ENCODE measurements around the gene ARMH2.

ARMH2 gene

DNA sequence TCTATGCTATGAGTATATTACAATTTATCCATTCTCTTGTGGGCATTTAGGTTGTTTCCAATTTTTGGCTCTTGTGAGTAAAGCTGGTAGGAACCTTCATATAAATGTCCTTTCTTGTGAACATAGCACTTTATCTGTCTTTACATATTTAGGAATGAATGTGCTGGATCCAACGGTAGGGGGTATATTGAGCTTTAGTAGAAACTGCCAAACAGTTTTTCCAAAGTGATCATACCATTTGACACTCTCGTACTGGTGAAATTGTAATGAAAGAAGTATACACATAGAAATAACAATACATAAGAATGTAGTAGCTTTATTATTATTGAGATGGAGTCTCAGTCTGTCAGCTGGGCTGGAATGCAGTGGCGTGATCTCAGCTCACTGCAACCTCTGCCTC, 30.9 kb upstream of the ARMH2 start:
- TF ChIP-seq, protein P1, sequence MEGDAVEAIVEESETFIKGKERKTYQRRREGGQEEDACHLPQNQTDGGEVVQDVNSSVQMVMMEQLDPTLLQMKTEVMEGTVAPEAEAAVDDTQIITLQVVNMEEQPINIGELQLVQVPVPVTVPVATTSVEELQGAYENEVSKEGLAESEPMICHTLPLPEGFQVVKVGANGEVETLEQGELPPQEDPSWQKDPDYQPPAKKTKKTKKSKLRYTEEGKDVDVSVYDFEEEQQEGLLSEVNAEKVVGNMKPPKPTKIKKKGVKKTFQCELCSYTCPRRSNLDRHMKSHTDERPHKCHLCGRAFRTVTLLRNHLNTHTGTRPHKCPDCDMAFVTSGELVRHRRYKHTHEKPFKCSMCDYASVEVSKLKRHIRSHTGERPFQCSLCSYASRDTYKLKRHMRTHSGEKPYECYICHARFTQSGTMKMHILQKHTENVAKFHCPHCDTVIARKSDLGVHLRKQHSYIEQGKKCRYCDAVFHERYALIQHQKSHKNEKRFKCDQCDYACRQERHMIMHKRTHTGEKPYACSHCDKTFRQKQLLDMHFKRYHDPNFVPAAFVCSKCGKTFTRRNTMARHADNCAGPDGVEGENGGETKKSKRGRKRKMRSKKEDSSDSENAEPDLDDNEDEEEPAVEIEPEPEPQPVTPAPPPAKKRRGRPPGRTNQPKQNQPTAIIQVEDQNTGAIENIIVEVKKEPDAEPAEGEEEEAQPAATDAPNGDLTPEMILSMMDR (IDR thresholded peaks at IDR 0.05; ENCODE audit: low read length, missing control alignments), result peak; percentile 7
- DNase-seq (ENCODE audit: low read depth), result no peak
- H3K4me3 ChIP-seq (replicated peaks; ENCODE audit: low read depth, low read length), result no peak overlapping the region

DNA sequence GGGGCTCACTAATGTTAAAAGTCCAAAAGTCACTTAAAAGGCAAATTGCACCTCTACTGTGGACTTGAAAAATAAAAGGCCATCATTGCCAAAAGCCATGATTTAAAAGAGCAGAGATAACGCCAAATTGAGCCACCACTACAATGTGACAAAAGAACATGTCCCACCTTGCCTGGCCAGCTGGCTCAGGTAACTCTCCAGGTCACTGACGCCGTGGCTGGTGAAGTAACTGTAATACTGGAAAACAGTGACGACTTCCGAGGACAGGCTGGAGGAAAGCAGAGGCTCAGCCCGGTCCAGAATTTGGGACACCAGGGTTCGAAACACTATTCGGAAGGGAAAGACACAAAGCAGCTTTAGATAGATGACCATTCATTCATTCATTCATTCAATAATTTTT, 29.3 kb upstream of the ARMH2 start:
- no peak for DNase-seq (ENCODE audit: low read depth)
- H3K4me3 ChIP-seq (replicated peaks; ENCODE audit: low read depth, low read length), result no peak overlapping the region
- TF ChIP-seq, protein P1 (IDR thresholded peaks at IDR 0.05; ENCODE audit: low read length, missing control alignments), result no peak

DNA sequence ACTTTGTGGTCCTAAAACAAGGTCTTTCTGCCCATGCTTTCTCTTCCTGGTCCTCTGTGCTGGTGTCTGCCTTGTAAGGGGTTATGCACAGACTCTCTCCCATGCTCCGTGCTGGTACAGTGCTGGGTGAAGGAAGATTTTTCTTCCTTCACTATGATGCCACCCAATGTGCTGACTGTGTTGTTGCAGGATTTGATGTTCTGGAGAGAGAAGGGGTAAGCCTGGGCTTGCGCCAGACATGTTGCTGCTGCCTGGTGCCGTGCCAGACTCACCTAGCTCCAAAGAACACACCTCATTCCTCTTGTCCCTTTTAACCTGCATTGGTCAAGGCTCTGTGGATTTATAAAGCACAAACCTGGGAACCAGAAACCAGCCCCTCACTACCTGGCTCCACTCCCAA, 28.4 kb upstream of the ARMH2 start:
- no peak overlapping the region for H3K4me3 ChIP-seq (replicated peaks; ENCODE audit: low read depth, low read length)
- TF ChIP-seq, protein P1 (IDR thresholded peaks at IDR 0.05; ENCODE audit: low read length, missing control alignments), result no peak
- DNase-seq (ENCODE audit: low read depth), result no peak

DNA sequence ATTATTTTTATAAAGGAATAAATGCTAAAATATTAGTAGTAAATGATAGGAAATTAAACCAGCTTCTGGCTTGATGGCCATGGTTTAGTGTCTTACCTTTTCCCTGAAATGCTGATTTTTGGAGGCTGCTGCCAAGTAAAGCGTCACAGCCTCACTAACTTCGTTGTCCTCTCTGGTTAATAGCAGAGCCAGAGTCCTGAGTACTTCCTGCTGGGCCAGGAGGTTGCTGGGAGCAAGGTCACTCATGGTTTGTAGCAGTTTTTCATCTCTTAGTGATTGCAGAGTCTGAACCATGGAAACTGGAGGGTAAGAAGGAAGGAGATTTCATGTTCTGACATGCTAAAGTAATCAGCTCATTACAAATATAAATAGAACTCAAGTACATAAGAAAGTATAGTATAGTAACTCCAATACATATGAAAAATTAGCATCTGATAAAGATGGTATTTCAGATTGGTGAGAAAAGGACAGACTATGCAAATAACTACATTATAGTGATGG, 26.5 kb upstream of the ARMH2 start:
- H3K4me3 ChIP-seq (replicated peaks; ENCODE audit: low read depth, low read length), result no peak overlapping the region
- DNase-seq (ENCODE audit: low read depth), result no peak
- TF ChIP-seq, protein P1 (IDR thresholded peaks at IDR 0.05; ENCODE audit: low read length, missing control alignments), result no peak

DNA sequence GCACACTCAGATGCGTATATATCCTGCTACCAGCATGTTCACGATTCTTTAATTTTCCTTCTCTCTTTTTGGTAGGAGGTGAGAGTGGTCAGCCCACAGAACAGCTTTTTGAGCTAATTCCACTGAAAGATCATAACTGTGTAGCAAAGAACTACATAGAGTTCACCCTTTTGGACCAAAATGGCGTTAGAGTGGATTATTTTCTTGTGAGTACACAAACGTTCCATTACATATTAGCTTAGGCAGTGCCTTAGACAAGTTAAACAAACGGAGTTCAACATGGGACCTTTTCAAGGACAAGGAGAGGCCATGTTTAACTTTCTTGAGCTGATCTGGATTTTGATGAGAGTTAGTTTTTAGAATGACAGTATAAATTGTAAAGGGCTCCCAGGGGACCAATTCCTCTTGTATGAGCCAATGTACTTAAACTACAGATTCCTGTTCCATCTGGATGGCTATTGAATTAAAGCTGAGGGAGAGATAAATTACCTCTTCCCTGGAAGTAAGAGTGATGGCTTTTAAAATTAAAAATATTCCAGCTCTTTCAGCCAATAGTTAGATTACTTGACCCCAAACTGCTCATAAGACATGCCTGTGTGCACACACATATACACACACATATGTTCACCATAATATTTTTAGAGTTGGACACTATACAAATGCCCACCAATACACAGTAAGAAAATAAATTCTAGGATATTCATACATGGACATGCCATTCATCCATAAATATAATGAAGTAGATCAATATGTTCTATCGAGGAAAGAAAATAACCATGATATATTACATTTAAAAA, 25.6 kb upstream of the ARMH2 start:
- H3K4me3 ChIP-seq (replicated peaks; ENCODE audit: low read depth, low read length), result no peak overlapping the region
- TF ChIP-seq, protein P1 (IDR thresholded peaks at IDR 0.05; ENCODE audit: low read length, missing control alignments), result no peak
- no peak for DNase-seq (ENCODE audit: low read depth)

DNA sequence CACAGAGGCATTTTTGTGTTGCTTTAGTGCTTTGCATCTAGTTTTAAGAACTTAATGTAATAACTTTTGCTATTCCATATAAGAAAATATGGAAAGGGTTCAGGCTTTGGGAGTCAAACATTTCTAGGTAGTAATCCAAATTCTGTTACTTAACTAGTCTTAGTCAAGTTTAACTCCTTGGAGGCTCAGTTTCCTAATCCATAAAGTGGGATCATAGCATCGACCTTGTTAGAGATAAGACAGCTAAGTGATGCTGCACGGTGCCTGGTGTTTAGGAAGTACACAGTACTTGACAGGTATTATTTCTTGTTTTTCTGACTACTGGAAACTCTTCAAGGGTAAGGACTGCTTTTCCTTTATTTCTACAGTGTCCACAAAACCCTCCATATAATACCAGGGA, 24.5 kb upstream of the ARMH2 start:
- TF ChIP-seq, protein P1 (IDR thresholded peaks at IDR 0.05; ENCODE audit: low read length, missing control alignments), result no peak
- no peak for DNase-seq (ENCODE audit: low read depth)
- no peak overlapping the region for H3K4me3 ChIP-seq (replicated peaks; ENCODE audit: low read depth, low read length)

DNA sequence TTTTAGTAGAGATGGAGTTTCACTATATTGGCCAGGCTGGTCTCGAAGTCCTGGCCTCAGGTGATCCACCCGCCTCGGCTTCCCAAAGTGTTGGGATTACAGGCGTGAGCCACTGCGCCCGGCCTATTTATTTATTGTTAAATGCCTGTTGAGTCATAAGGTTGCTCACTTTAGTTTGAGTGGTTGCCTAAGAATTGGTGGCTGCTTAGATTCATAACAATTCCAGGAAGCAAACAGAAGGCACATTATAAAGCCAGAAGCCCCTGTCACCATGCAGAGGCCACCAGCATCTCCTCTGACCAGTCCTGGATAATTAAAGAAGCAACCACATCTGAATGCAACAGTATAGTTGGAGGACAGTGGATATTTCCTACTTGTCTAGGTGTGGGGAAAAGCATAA, 24.0 kb upstream of the ARMH2 start:
- TF ChIP-seq, protein P1 (IDR thresholded peaks at IDR 0.05; ENCODE audit: low read length, missing control alignments), result no peak
- DNase-seq (ENCODE audit: low read depth), result peak; percentile 33
- no peak overlapping the region for H3K4me3 ChIP-seq (replicated peaks; ENCODE audit: low read depth, low read length)

All from fibroblast of pulmonary artery (primary cell).